Hepatocyte (in vitro differentiated cells): ENCODE results near the gene SMTN. TPM values are rescaled to one million over a fixed set of nuclear protein-coding genes. Genes with fewer than 3 reads are reported as not detected.
"Not testable (repeated sequence)": the region's sequence is repeated elsewhere in the genome, so short reads cannot be mapped to it uniquely, and the experiment has no call there.

ENCODE experiments used
- DNase-seq: peaks from one replicate; pipeline ENCODE4 v3.0.0-alpha.2; 2016; ENCODE audit warnings: low spot score
- H2AFZ ChIP-seq: fragments of 200-600 bp; sonication (generic); 2 replicates; pipeline ENCODE4 v1.6.0; 2016; ENCODE audit warnings: antibody characterized with exemption, mild to moderate bottlenecking
- H3K27ac ChIP-seq: fragments of 200-600 bp; sonication (generic); 2 replicates; pipeline ENCODE4 v1.5.1; 2016; ENCODE audit warnings: mild to moderate bottlenecking
- H3K27me3 ChIP-seq: fragments of 200-600 bp; sonication (generic); 2 replicates; pipeline ENCODE4 v1.6.1; 2016
- H3K36me3 ChIP-seq: fragments of 200-600 bp; sonication (generic); replicated peaks from 2 replicates; pipeline ENCODE4 v1.5.1; 2016; ENCODE audit warnings: low read depth; ENCODE audit not compliant: insufficient read depth
- H3K4me1 ChIP-seq: fragments of 200-600 bp; sonication (generic); 2 replicates; pipeline ENCODE4 v1.5.1; 2016; ENCODE audit warnings: mild to moderate bottlenecking, moderate library complexity; ENCODE audit not compliant: insufficient read depth
- H3K4me2 ChIP-seq: fragments of 200-600 bp; sonication (generic); 2 replicates; pipeline ENCODE4 v1.6.0; 2016
- H3K4me3 ChIP-seq: fragments of 200-600 bp; sonication (generic); 2 replicates; pipeline ENCODE4 v1.5.1; 2016; ENCODE audit warnings: mild to moderate bottlenecking
- H3K79me2 ChIP-seq: fragments of 200-600 bp; sonication (generic); 2 replicates; pipeline ENCODE4 v1.6.0; 2017; ENCODE audit warnings: mild to moderate bottlenecking
- H3K9me2 ChIP-seq: fragments of 200-600 bp; sonication (generic); replicated peaks from 2 replicates; pipeline ENCODE4 v1.6.0; 2017; ENCODE audit warnings: mild to moderate bottlenecking; ENCODE audit not compliant: insufficient read depth
- H3K9me3 ChIP-seq: fragments of 200-600 bp; sonication (generic); 2 replicates; pipeline ENCODE4 v1.5.1; 2016; ENCODE audit warnings: low read depth, mild to moderate bottlenecking
- H4K20me1 ChIP-seq: fragments of 200-600 bp; sonication (generic); 2 replicates; pipeline ENCODE4 v1.6.0; 2016; ENCODE audit warnings: mild to moderate bottlenecking; ENCODE audit not compliant: insufficient read depth, poor library complexity, severe bottlenecking
- CTCF ChIP-seq: fragments of 200-600 bp; sonication (generic); IDR thresholded peaks from 2 replicates; pipeline ENCODE4 v1.5.1; 2016; ENCODE audit warnings: antibody characterized with exemption, mild to moderate bottlenecking; ENCODE audit not compliant: poor library complexity
- EZH2 ChIP-seq: fragments of 200-600 bp; sonication (generic); IDR thresholded peaks from 2 replicates; pipeline ENCODE4 v1.6.1; 2016; ENCODE audit warnings: antibody characterized with exemption, mild to moderate bottlenecking, borderline replicate concordance
- EZH2phosphoT487 ChIP-seq: fragments of 200-600 bp; sonication (generic); IDR thresholded peaks from one replicate; pipeline ENCODE4 v1.6.1; 2018; ENCODE audit warnings: antibody characterized with exemption, mild to moderate bottlenecking, low read depth, moderate library complexity; ENCODE audit not compliant: unreplicated experiment, severe bottlenecking
- WGBS: methylation state at CpG from one replicate; pipeline ENCODE4 v1.1.6; 2016; ENCODE audit warnings: low lambda C conversion rate; ENCODE audit errors: missing lambda C conversion rate; 5-methylcytosine and 5-hydroxymethylcytosine counted together
- polyA plus RNA-seq: library from polyadenylated mRNA; unstranded; fragments of >200 nt; fragmentation: Nextera tagmentation; extraction: Ambion mirVana; gene quantifications from 2 replicates; pipeline ENCODE4 v1.2.1, GENCODE V29; 2016
- total RNA-seq: library from RNA; depleted of rRNA; stranded (reverse); fragments of >200 nt; gene quantifications from 2 replicates; pipeline ENCODE4 v1.2.3, GENCODE V29; 2014

SMTN gene
- total and polyA plus RNA-seq, 2 experiments from 2014 or later = 64.7 to 88.7 TPM

GRCh38 chr22:31075961-31076360 is 5.2 kb upstream of the SMTN start:
- Histone ChIP-seq H3K27ac (peak overlapping the region; percentile 90), H3K36me3 (no peaks in the 10 kb centered on the region), H4K20me1 (no peaks in the 10 kb centered on the region), H3K9me2 (no peaks in the 10 kb centered on the region), H3K4me3 (no peak overlapping the region), H3K4me1 (peaks cover 21% of the 10 kb centered on the region), H3K9me3 (no peaks in the 10 kb centered on the region), H2AFZ (no peak overlapping the region), H3K79me2 (no peaks in the 10 kb centered on the region), H3K27me3 (no peaks in the 10 kb centered on the region), H3K4me2 (no peak overlapping the region)
- WGBS = 79% methylated on average over 15 of the region's 15 CpGs
- DNase-seq = peak; percentile 70
- TF ChIP-seq EZH2 (no peak), EZH2phosphoT487 (no peak), CTCF (no peak)

- Histone ChIP-seq H3K9me2 (no peaks in the 10 kb centered on the region), H3K27ac (peak overlapping the region; percentile 96), H3K27me3 (no peaks in the 10 kb centered on the region), H3K4me2 (no peak overlapping the region), H3K4me3 (no peak overlapping the region), H3K36me3 (no peaks in the 10 kb centered on the region), H3K4me1 (peaks cover 30% of the 10 kb centered on the region), H4K20me1 (no peaks in the 10 kb centered on the region), H3K79me2 (peaks cover 15% of the 10 kb centered on the region), H3K9me3 (no peaks in the 10 kb centered on the region), H2AFZ (no peak overlapping the region)
- no peak for DNase-seq
- WGBS = 87% methylated on average over 6 of the region's 6 CpGs
- no peak for TF ChIP-seq EZH2
- TF ChIP-seq EZH2phosphoT487 = no peak
- no peak for TF ChIP-seq CTCF
Observed at GRCh38 chr22:31077681-31078080, 3.4 kb upstream of the SMTN start.

GRCh38 chr22:31078389-31078788 is 2.7 kb upstream of the SMTN start:
- not testable (repeated sequence) for H3K4me2 ChIP-seq, H3K9me3 ChIP-seq, H3K4me3 ChIP-seq, H3K9me2 ChIP-seq, H3K36me3 ChIP-seq, H3K27me3 ChIP-seq, H4K20me1 ChIP-seq, H2AFZ ChIP-seq
- peak; percentile 42 for DNase-seq
- H3K79me2 ChIP-seq = peaks cover 22% of the 10 kb centered on the region
- WGBS = 93% methylated on average over 2 of the region's 2 CpGs
- H3K4me1 ChIP-seq = peaks cover 37% of the 10 kb centered on the region
- peak overlapping the region; percentile 96 for H3K27ac ChIP-seq

GRCh38 chr22:31079095-31079642 is 1.9 kb upstream of the SMTN start:
- no peaks in the 10 kb centered on the region for H3K9me2 ChIP-seq
- WGBS = 57% methylated on average over 12 of the region's 12 CpGs
- H3K27ac ChIP-seq = peak overlapping the region; percentile 96
- no peak overlapping the region for H3K4me3 ChIP-seq
- no peak overlapping the region for H2AFZ ChIP-seq
- TF ChIP-seq EZH2phosphoT487 = no peak
- no peak for TF ChIP-seq CTCF
- no peak for TF ChIP-seq EZH2
- no peak overlapping the region for H3K4me2 ChIP-seq
- H4K20me1 ChIP-seq = no peaks in the 10 kb centered on the region
- H3K4me1 ChIP-seq = peaks cover 45% of the 10 kb centered on the region
- no peaks in the 10 kb centered on the region for H3K9me3 ChIP-seq
- DNase-seq = peak; percentile 90
- no peaks in the 10 kb centered on the region for H3K27me3 ChIP-seq
- no peaks in the 10 kb centered on the region for H3K36me3 ChIP-seq
- peaks cover 30% of the 10 kb centered on the region for H3K79me2 ChIP-seq
